Measurements from ENCODE around the gene ADIPOR1. TPM values are rescaled to one million over a fixed set of nuclear protein-coding genes. Genes with fewer than 3 reads are reported as not detected.
"Not testable (repeated sequence)": the region's sequence is repeated elsewhere in the genome, so short reads cannot be mapped to it uniquely, and the experiment has no call there.

Gene ADIPOR1
- total and polyA plus RNA-seq, 2 of the 4 experiments (the other 2 are of a cell fraction), result 82.7 to 92.5 TPM

DNA sequence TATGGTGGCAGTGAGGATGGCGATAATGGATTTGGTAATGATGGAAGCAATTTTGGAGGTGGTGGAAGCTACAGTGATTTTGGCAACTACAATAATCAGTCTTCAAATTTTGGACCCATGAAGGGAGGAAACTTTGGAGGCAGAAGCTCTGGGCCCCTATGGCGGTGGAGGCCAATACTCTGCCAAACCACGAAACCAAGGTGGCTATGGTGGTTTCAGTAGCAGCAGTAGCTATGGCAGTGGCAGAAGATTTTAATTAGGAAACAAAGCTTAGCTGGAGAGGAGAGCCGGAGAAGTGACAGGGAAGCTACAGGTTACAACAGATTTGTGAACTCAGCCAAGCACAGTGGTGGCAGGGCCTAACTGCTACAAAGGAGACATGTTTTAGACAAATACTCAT lies 45.6 kb downstream of the ADIPOR1 start:
- H3K4ac ChIP-seq (ENCODE audit: low read depth, low read length); H3K9me1 ChIP-seq (ENCODE audit: insufficient read depth, low read length); H3K23ac ChIP-seq (ENCODE audit: low read depth, low read length); H3K4me3 ChIP-seq (ENCODE audit: insufficient read depth, low read depth, low read length); H2AK9ac ChIP-seq (replicated peaks; ENCODE audit: low read depth, low read length, poor library complexity); H3K14ac ChIP-seq (replicated peaks; ENCODE audit: low read depth, low read length); H4K20me1 ChIP-seq (ENCODE audit: insufficient read depth, low read length); ATAC-seq (ENCODE audit: low read depth); H2BK5ac ChIP-seq (ENCODE audit: low read depth, low read length, poor library complexity, severe bottlenecking); H3K4me1 ChIP-seq (ENCODE audit: control insufficient read depth, insufficient read depth, low read length); H4K5ac ChIP-seq (ENCODE audit: low read depth, low read length); H4K91ac ChIP-seq (ENCODE audit: insufficient read depth, low read depth, low read length); BruUV-seq (replicated peaks); H3K4me2 ChIP-seq (ENCODE audit: low read depth, low read length); H2BK15ac ChIP-seq (ENCODE audit: low read depth, low read length); H3K79me1 ChIP-seq (ENCODE audit: low read depth in 1 of 2, low read length in 2 of 2); H2BK20ac ChIP-seq (ENCODE audit: low read depth, low read length); POLR2A ChIA-PET (ENCODE audit: unreplicated experiment); H2AK5ac ChIP-seq (ENCODE audit: low read depth, low read length); H3K9ac ChIP-seq (ENCODE audit: low read depth, low read length); H4K8ac ChIP-seq (ENCODE audit: low read depth in 2 of 2, low read length in 2 of 2); H2AFZ ChIP-seq (replicated peaks; ENCODE audit: low read length, poor library complexity); CTCF ChIA-PET; H3K27me3 ChIP-seq (ENCODE audit: control insufficient read depth, insufficient read depth, low read length); H3K9me3 ChIP-seq (ENCODE audit: control insufficient read depth, insufficient read depth, low read length); H3K18ac ChIP-seq (ENCODE audit: low read depth, low read length); H3K56ac ChIP-seq (ENCODE audit: extremely low read depth, insufficient read depth, low read length); H3K27ac ChIP-seq (ENCODE audit: insufficient read depth, low read length); dilution Hi-C loops (cut with HindIII; ENCODE audit: low sequenced_read_pairs, unreplicated experiment); DNase-seq; H2BK120ac ChIP-seq (ENCODE audit: low read depth, low read length); intact Hi-C loops (cut with micrococcal nuclease): not testable (repeated sequence)
- in situ Hi-C loops (cut with MboI; ENCODE audit: low sequenced_read_pairs), result loop anchor here (10.0 kb wide), 1 partner anchor 158 kb away; no protein-coding TSS in a partner anchor
- peaks cover 52% of the 10 kb centered on the region for H3K36me3 ChIP-seq (ENCODE audit: control insufficient read depth, insufficient read depth, low read length)
- WGBS, 2 experiments (ENCODE audit: extremely low coverage in 2 of 2, insufficient read length in 1 of 2), result 94% methylated on average over 3 of the region's 4 CpGs; no CpG with 5 or more reads in 1 of the 2 experiments

All from IMR-90 (cell line).